HEK293 (cell line): Measurements from ENCODE around the gene FGF22.

Experiments used
- CTCF ChIA-PET: fragments of 350-600 bp; formaldehyde crosslinking; extraction: SDS; loops from one replicate; lab custom pipeline; 2021; ENCODE audit warnings: antibody characterized with exemption; lab: Yijun Ruan, JAX
- POLR2A ChIA-PET: fragments of 300-600 bp; formaldehyde crosslinking; extraction: SDS; loops from one replicate; lab custom pipeline; 2020; ENCODE audit warnings: antibody characterized with exemption, inconsistent platforms; lab: Yijun Ruan, JAX
- H3K27ac ChIP-seq: fragments of 200-500 bp; sonication (Bioruptor generic); 2 replicates; pipeline ENCODE4 v1.5.1; 2014; ENCODE audit warnings: low read depth, low read length, control low read depth, inconsistent platforms; ENCODE audit errors: extremely low read depth
- H3K36me3 ChIP-seq, 2 experiments: fragments of 200-500 bp in 1 of 2; sonication (Bioruptor generic) in 1 of 2; 1 replicate in 1 of 2; 2 replicates in 1 of 2; pipeline ENCODE4 v1.5.1; 2014 to 2017; ENCODE audit warnings: inconsistent platforms in 2 of 2, low read length in 2 of 2; ENCODE audit not compliant: control insufficient read depth in 2 of 2, insufficient read depth in 1 of 2
- H3K4me1 ChIP-seq: fragments of 200-500 bp; sonication (Bioruptor generic); 2 replicates; pipeline ENCODE4 v1.5.1; 2014; ENCODE audit warnings: mild to moderate bottlenecking, low read length, inconsistent platforms; ENCODE audit not compliant: control insufficient read depth, insufficient read depth
- H3K4me3 ChIP-seq: 2 replicates; pipeline ENCODE4 v1.5.1; 2011; ENCODE audit warnings: low read depth, mild to moderate bottlenecking, control low read depth, low read length, moderate library complexity
- H3K9me3 ChIP-seq: fragments of 200-500 bp; sonication (Bioruptor generic); 2 replicates; pipeline ENCODE4 v1.5.1; 2014; ENCODE audit warnings: low read depth, low read length, inconsistent platforms; ENCODE audit not compliant: control insufficient read depth, insufficient read depth
- BCL11B ChIP-seq: fragments of 450-650 bp; formaldehyde crosslinking; IDR thresholded peaks from 2 replicates; pipeline ENCODE4 v1.5.1; 2016; ENCODE audit warnings: low read depth, missing biosample characterization, missing genetic modification characterization
- CTCF ChIP-seq: fragments of 450-650 bp; formaldehyde crosslinking; IDR thresholded peaks from 2 replicates; pipeline ENCODE4 v1.5.1; 2016; ENCODE audit warnings: missing biosample characterization, missing genetic modification characterization
- GLI2 ChIP-seq: fragments of 450-650 bp; formaldehyde crosslinking; IDR thresholded peaks from 2 replicates; pipeline ENCODE4; 2017; ENCODE audit warnings: missing biosample characterization, missing genetic modification characterization, low read depth, borderline replicate concordance
- KLF7 ChIP-seq: fragments of 450-650 bp; formaldehyde crosslinking; IDR thresholded peaks from 2 replicates; pipeline ENCODE4 v1.5.1; 2016; ENCODE audit warnings: missing biosample characterization, missing genetic modification characterization, borderline replicate concordance
- OSR2 ChIP-seq: fragments of 450-650 bp; formaldehyde crosslinking; IDR thresholded peaks from 2 replicates; pipeline ENCODE4 v1.5.1; 2016; ENCODE audit warnings: missing biosample characterization, missing genetic modification characterization
- PATZ1 ChIP-seq: fragments of 450-650 bp; formaldehyde crosslinking; IDR thresholded peaks from 2 replicates; pipeline ENCODE4 v1.5.1; 2016; ENCODE audit warnings: missing biosample characterization, missing genetic modification characterization
- PRDM1 ChIP-seq: fragments of 450-650 bp; formaldehyde crosslinking; IDR thresholded peaks from 2 replicates; pipeline ENCODE4; 2016; ENCODE audit warnings: missing biosample characterization, missing genetic modification characterization
- SP2 ChIP-seq: fragments of 450-650 bp; formaldehyde crosslinking; IDR thresholded peaks from 2 replicates; pipeline ENCODE4 v1.5.1; 2016; ENCODE audit warnings: missing biosample characterization, missing genetic modification characterization
- ZBTB1 ChIP-seq: fragments of 450-650 bp; formaldehyde crosslinking; IDR thresholded peaks from 2 replicates; pipeline ENCODE4 v1.5.1; 2016; ENCODE audit warnings: missing biosample characterization, missing genetic modification characterization
- ZFP3 ChIP-seq: fragments of 450-650 bp; formaldehyde crosslinking; IDR thresholded peaks from 2 replicates; pipeline ENCODE4 v1.5.1; 2016; ENCODE audit warnings: low read depth, missing biosample characterization, missing genetic modification characterization
- ZFP37 ChIP-seq: fragments of 450-650 bp; formaldehyde crosslinking; IDR thresholded peaks from 2 replicates; pipeline ENCODE4 v1.5.1; 2016; ENCODE audit warnings: missing biosample characterization, missing genetic modification characterization
- ZNF221 ChIP-seq: fragments of 450-650 bp; formaldehyde crosslinking; IDR thresholded peaks from 2 replicates; pipeline ENCODE4 v1.5.1; 2017; ENCODE audit warnings: missing biosample characterization, missing genetic modification characterization, borderline replicate concordance
- ZNF266 ChIP-seq: fragments of 450-650 bp; formaldehyde crosslinking; IDR thresholded peaks from 2 replicates; pipeline ENCODE4 v1.5.1; 2016; ENCODE audit warnings: missing biosample characterization, missing genetic modification characterization, low read depth
- ZNF311 ChIP-seq: fragments of 450-650 bp; formaldehyde crosslinking; IDR thresholded peaks from 2 replicates; pipeline ENCODE4 v1.5.1; 2017; ENCODE audit warnings: missing biosample characterization, missing genetic modification characterization, borderline replicate concordance
- ZNF513 ChIP-seq: fragments of 450-650 bp; IDR thresholded peaks from 2 replicates; pipeline ENCODE4 v1.5.1; 2018; ENCODE audit warnings: missing biosample characterization, missing genetic modification characterization
- ZNF561 ChIP-seq: fragments of 450-650 bp; IDR thresholded peaks from 2 replicates; pipeline ENCODE4 v1.5.1; 2018; ENCODE audit warnings: missing biosample characterization, missing genetic modification characterization, borderline replicate concordance
- ZNF623 ChIP-seq: fragments of 450-650 bp; formaldehyde crosslinking; IDR thresholded peaks from 2 replicates; pipeline ENCODE4 v1.5.1; 2016; ENCODE audit warnings: missing biosample characterization, missing genetic modification characterization
- ZNF830 ChIP-seq: fragments of 450-650 bp; IDR thresholded peaks from 2 replicates; pipeline ENCODE4 v1.5.0; 2018; ENCODE audit warnings: missing biosample characterization, missing genetic modification characterization, low read depth, mild to moderate bottlenecking, moderate library complexity
- ZSCAN23 ChIP-seq: fragments of 450-650 bp; formaldehyde crosslinking; IDR thresholded peaks from 2 replicates; pipeline ENCODE4 v1.5.1; 2016; ENCODE audit warnings: missing biosample characterization, missing genetic modification characterization
- ZXDB ChIP-seq: fragments of 450-650 bp; formaldehyde crosslinking; IDR thresholded peaks from 2 replicates; pipeline ENCODE4 v1.5.1; 2016; ENCODE audit warnings: missing biosample characterization, missing genetic modification characterization
- TF ChIP-seq, protein P1 (sequence below): fragments of 450-650 bp; formaldehyde crosslinking; IDR thresholded peaks from 2 replicates; pipeline ENCODE4 v1.5.1; 2017; ENCODE audit warnings: missing biosample characterization, missing genetic modification characterization
- TF ChIP-seq, protein P2 (sequence below): fragments of 450-650 bp; formaldehyde crosslinking; IDR thresholded peaks from 2 replicates; pipeline ENCODE4 v1.5.1; 2016; ENCODE audit warnings: missing biosample characterization, missing genetic modification characterization
- TF ChIP-seq, protein P3 (sequence below): sonication (generic); formaldehyde crosslinking; IDR thresholded peaks from 2 replicates; pipeline ENCODE4 v1.8.1; 2022; ENCODE audit warnings: mild to moderate bottlenecking, moderate library complexity, missing genetic modification reagents

FGF22 gene

DNA sequence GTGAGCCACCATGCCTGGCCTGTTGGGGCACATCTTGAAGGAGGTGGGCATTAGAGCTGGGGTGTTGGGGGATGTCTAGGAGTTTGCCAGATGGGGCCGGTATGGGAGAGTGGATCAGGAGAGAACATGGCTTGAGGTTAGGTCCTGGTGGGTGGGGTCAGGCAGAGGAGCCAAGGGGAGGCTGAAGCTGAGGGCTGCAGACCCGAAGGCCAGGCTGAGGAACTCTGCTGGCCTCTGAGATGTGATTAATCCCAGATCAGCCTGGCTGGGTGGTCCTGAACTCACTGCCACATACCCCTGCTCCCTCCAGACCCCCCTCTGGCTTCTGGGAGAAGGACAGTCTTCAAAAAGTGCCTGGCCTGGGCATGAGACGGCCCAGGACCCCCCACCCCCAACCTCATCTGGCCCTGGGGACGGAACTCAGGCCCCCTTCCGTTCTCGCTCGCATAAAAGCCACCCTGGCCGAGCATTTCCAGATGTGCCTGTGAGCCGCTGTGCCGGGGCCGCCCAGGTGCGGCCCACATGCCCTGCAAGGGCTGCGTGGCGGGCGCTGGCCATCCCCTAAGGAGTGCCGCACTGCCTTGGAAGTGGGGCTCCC, 39.2 kb downstream of the FGF22 start:
- Histone ChIP-seq H3K4me3 (no peak overlapping the region), H3K9me3 (no peaks in the 10 kb centered on the region), H3K27ac (no peak overlapping the region), H3K4me1 (no peaks in the 10 kb centered on the region), H3K36me3 (no peaks in the 10 kb centered on the region)
- CTCF ChIA-PET: interaction anchor here (0.6 to 0.7 kb wide), 2 partner anchors 8 to 51 kb away, joined by 3 read pairs; no protein-coding TSS in a partner anchor
- TF ChIP-seq ZFP3 (tag by site-specific recombination) (peak; percentile 99), ZXDB (no peak)
- POLR2A ChIA-PET: interaction anchor here (0.5 to 2.0 kb wide), 4 partner anchors 16 to 55 kb away, joined by 3 to 10 read pairs (median 4); partner anchors contain the start of genes PALM and RNF126

- H3K36me3 ChIP-seq: no peaks in the 10 kb centered on the region
- peak overlapping the region; percentile 92 for H3K27ac ChIP-seq
- ChIA-PET POLR2A (interaction anchor here (0.5 to 2.0 kb wide), 8 partner anchors 17 to 533 kb away, joined by 3 to 10 read pairs (median 4); partner anchors contain the start of genes PALM and RNF126), CTCF (interaction anchor here (0.6 to 1.0 kb wide), 4 partner anchors 8 to 57 kb away, joined by 3 to 8 read pairs (median 3); no protein-coding TSS in a partner anchor)
- peak overlapping the region; percentile 57 for H3K4me3 ChIP-seq
- H3K9me3 ChIP-seq: no peaks in the 10 kb centered on the region
- H3K4me1 ChIP-seq: no peaks in the 10 kb centered on the region
- TF ChIP-seq ZNF830 (tag by site-specific recombination) (no peak), OSR2 (tag by site-specific recombination) (no peak), CTCF (tag by site-specific recombination) (no peak), ZSCAN23 (tag by site-specific recombination) (no peak), ZNF221 (tag by site-specific recombination) (no peak), BCL11B (tag by site-specific recombination) (no peak), KLF7 (tag by site-specific recombination) (no peak), ZNF623 (tag by site-specific recombination) (no peak), ZBTB1 (tag by site-specific recombination) (no peak), ZNF561 (tag by site-specific recombination) (peak; percentile 73; the same call in 1 of the 2 replicates), ZNF266 (tag by site-specific recombination) (no peak), ZNF311 (tag by site-specific recombination) (no peak), GLI2 (tag by site-specific recombination) (no peak), ZNF513 (tag by site-specific recombination) (no peak), ZFP37 (no peak), PATZ1 (tag by site-specific recombination) (peak; percentile 63), PRDM1 (tag by site-specific recombination) (no peak), SP2 (tag by site-specific recombination) (peak; percentile 62)
- TF ChIP-seq, protein P1, sequence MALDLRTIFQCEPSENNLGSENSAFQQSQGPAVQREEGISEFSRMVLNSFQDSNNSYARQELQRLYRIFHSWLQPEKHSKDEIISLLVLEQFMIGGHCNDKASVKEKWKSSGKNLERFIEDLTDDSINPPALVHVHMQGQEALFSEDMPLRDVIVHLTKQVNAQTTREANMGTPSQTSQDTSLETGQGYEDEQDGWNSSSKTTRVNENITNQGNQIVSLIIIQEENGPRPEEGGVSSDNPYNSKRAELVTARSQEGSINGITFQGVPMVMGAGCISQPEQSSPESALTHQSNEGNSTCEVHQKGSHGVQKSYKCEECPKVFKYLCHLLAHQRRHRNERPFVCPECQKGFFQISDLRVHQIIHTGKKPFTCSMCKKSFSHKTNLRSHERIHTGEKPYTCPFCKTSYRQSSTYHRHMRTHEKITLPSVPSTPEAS (tag by site-specific recombination): no peak
- TF ChIP-seq, protein P2, sequence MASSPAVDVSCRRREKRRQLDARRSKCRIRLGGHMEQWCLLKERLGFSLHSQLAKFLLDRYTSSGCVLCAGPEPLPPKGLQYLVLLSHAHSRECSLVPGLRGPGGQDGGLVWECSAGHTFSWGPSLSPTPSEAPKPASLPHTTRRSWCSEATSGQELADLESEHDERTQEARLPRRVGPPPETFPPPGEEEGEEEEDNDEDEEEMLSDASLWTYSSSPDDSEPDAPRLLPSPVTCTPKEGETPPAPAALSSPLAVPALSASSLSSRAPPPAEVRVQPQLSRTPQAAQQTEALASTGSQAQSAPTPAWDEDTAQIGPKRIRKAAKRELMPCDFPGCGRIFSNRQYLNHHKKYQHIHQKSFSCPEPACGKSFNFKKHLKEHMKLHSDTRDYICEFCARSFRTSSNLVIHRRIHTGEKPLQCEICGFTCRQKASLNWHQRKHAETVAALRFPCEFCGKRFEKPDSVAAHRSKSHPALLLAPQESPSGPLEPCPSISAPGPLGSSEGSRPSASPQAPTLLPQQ (tag by site-specific recombination): no peak
- TF ChIP-seq, protein P3, sequence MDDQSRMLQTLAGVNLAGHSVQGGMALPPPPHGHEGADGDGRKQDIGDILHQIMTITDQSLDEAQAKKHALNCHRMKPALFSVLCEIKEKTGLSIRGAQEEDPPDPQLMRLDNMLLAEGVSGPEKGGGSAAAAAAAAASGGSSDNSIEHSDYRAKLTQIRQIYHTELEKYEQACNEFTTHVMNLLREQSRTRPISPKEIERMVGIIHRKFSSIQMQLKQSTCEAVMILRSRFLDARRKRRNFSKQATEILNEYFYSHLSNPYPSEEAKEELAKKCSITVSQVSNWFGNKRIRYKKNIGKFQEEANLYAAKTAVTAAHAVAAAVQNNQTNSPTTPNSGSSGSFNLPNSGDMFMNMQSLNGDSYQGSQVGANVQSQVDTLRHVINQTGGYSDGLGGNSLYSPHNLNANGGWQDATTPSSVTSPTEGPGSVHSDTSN: no peak
Measured at GRCh38 chr19:679418-680286, 40.0 kb downstream of the FGF22 start.
